ENCODE results near the gene OXER1.

The OXER1 gene

GRCh38 chr2:42762155-42762554, 1.8 kb downstream of the OXER1 start:
- TF ChIP-seq ZFX (IDR thresholded peaks at IDR 0.05) (no peak), CTCF (conservative IDR thresholded peaks at IDR 0.05) (no peak)
- H3K27ac ChIP-seq, result no peak overlapping the region

- no peak overlapping the region for H3K27ac ChIP-seq
- no peak for TF ChIP-seq ZFX (IDR thresholded peaks at IDR 0.05)
- no peak for TF ChIP-seq CTCF (conservative IDR thresholded peaks at IDR 0.05)
Observed at GRCh38 chr2:42761554-42761953, 2.4 kb downstream of the OXER1 start.

DNA sequence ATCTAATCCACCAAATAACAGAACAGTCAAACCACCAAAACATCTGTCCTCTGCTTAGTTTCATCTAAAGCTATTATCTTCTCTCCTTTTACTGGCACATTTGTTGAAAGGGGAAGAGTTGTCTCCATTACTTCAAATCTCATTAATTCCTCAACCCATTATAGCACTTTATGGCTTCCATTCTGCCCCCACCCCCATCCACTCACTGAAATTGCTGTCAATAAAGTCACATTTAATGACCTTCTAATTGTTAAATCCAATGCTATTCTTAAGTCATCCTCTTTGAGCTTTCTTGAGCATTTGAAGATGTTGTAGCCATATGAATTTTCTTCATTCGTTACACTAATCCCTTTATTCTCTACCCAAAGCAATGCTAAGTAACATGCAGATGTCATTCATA, 5.2 kb downstream of the OXER1 start:
- TF ChIP-seq ZFX (IDR thresholded peaks at IDR 0.05), result no peak
- no peak for TF ChIP-seq CTCF (conservative IDR thresholded peaks at IDR 0.05)
- no peak overlapping the region for H3K27ac ChIP-seq

- H3K27ac ChIP-seq, result no peak overlapping the region
- TF ChIP-seq ZFX (IDR thresholded peaks at IDR 0.05), result no peak
- no peak for TF ChIP-seq CTCF (conservative IDR thresholded peaks at IDR 0.05)
Observed at GRCh38 chr2:42757981-42758740, 5.8 kb downstream of the OXER1 start.

GRCh38 chr2:42756966-42757513, 6.9 kb downstream of the OXER1 start:
- no peak overlapping the region for H3K27ac ChIP-seq
- TF ChIP-seq ZFX (IDR thresholded peaks at IDR 0.05), result no peak
- no peak for TF ChIP-seq CTCF (conservative IDR thresholded peaks at IDR 0.05)

- TF ChIP-seq CTCF (conservative IDR thresholded peaks at IDR 0.05), result no peak
- TF ChIP-seq ZFX (IDR thresholded peaks at IDR 0.05), result no peak
Observed at GRCh38 chr2:42756150-42756775, 7.7 kb downstream of the OXER1 start.

DNA sequence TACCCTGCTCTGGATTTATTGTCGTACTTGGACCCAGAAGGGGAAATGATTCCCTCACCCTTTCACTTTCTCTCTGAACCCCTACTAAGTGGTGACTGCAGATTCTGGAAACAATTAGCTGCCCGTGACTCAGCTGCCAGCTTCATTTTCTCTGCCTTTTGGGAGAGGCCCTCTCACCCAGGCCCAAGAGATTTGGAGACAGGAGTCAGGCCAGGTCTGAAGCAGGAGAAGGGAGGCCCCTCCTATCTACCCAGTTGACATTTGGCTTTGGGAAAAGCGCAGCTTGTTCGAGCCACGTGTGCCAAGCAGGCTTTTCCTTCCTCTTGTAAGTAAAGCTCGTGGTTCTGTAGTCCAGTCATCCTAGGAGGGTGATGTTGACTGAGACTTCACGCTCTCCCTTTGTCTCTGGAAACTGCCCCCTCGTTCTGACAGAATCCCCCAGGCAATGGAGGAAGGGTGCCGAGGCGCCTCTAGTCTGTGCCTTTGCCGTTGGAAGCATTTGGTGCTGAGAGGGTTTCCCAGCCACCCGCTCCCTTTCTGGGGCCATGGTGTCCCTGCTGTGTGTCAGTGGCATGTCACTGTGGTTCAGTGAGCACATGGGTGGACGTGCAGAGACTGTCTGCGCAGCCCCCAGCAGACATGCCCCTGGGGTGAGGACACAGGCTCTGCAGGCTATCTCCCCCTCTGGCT, 8.6 kb downstream of the OXER1 start:
- TF ChIP-seq ZFX (IDR thresholded peaks at IDR 0.05) (no peak), CTCF (conservative IDR thresholded peaks at IDR 0.05) (no peak)
- no peak overlapping the region for H3K27ac ChIP-seq

More at GRCh38 chr2:42756150-42756775, 7.7 kb downstream of the OXER1 start:
- H3K27ac ChIP-seq, result no peak overlapping the region

Data from C4-2B (cell line).